NCI-H187 (cell line): ENCODE results near the gene NKPD1.

Experiments used
- DNase-seq, 2 experiments: peaks; one replicate each; lab custom pipeline; 2025; lab: John Stamatoyannopoulos, UW

The NKPD1 gene

GRCh38 chr19:45139286-45140143 is 21.3 kb downstream of the NKPD1 start:
- no peak for DNase-seq

- DNase-seq = no peak
Measured at GRCh38 chr19:45138303-45138751, 22.5 kb downstream of the NKPD1 start.

GRCh38 chr19:45137179-45137761 is 23.5 kb downstream of the NKPD1 start:
- DNase-seq = no peak

GRCh38 chr19:45136507-45137178 is 24.1 kb downstream of the NKPD1 start:
- no peak for DNase-seq

GRCh38 chr19:45135176-45135885 is 25.5 kb downstream of the NKPD1 start:
- DNase-seq = no peak

- DNase-seq = no peak
Measured at GRCh38 chr19:45133661-45134060, 27.1 kb downstream of the NKPD1 start.

- peak; percentile 80 to 96 for DNase-seq
Measured at GRCh38 chr19:45130888-45131615, 29.7 kb downstream of the NKPD1 start.

- DNase-seq = no peak
Measured at GRCh38 chr19:45130236-45130635, 30.5 kb downstream of the NKPD1 start.

GRCh38 chr19:45128806-45129205 is 32.0 kb downstream of the NKPD1 start:
- DNase-seq = no peak

GRCh38 chr19:45128146-45128545 is 32.6 kb downstream of the NKPD1 start:
- no peak for DNase-seq

GRCh38 chr19:45126654-45127053 is 34.1 kb downstream of the NKPD1 start:
- no peak for DNase-seq

GRCh38 chr19:45125975-45126493 is 34.7 kb downstream of the NKPD1 start:
- peak; percentile 45 to 60 for DNase-seq

- DNase-seq = no peak
Measured at GRCh38 chr19:45125360-45125759, 35.4 kb downstream of the NKPD1 start.

- DNase-seq = no peak
Measured at GRCh38 chr19:45124021-45124420, 36.8 kb downstream of the NKPD1 start.

- DNase-seq = no peak
Measured at GRCh38 chr19:45123440-45123850, 37.3 kb downstream of the NKPD1 start.

GRCh38 chr19:45122832-45123231 is 38.0 kb downstream of the NKPD1 start:
- DNase-seq = no peak

- DNase-seq = no peak
Measured at GRCh38 chr19:45121827-45122345, 38.9 kb downstream of the NKPD1 start.

- no peak for DNase-seq
Measured at GRCh38 chr19:45119582-45119981, 41.2 kb downstream of the NKPD1 start.

- DNase-seq = peak in 1 of 2 experiments; percentile 22
Measured at GRCh38 chr19:45118591-45119355, 42.0 kb downstream of the NKPD1 start.

GRCh38 chr19:45118106-45118505 is 42.7 kb downstream of the NKPD1 start:
- no peak for DNase-seq
